HCT116 (cell line): ENCODE measurements around the gene AFDN. TPM values are rescaled to one million over a fixed set of nuclear protein-coding genes. Genes with fewer than 3 reads are reported as not detected.

ENCODE experiments used
- ATAC-seq: fragments of 200-7000 bp; cut with Tn5 transposase; 2 replicates; pipeline ENCODE4 v1.9.1; 2020; ENCODE audit warnings: mild to moderate bottlenecking, moderate library complexity
- BruUV-seq: library from RNA; stranded (reverse); fragments of 400-500 nt; replicated peaks from 2 replicates; lab custom pipeline; 2021; lab: Mats Ljungman, UMichigan
- CTCF ChIA-PET: fragments of 300-600 bp; sonication (Branson Sonifier 250); formaldehyde crosslinking; loops from one replicate; lab custom pipeline; 2021; ENCODE audit warnings: antibody characterized with exemption; lab: Charles Lee
- POLR2A ChIA-PET: fragments of 300-600, 350-600 bp; sonication (Branson Sonifier 250); formaldehyde crosslinking; loops from one replicate; lab custom pipeline; 2021; ENCODE audit warnings: antibody characterized with exemption; lab: Charles Lee
- RAD21 ChIA-PET, 2 experiments: fragments of 300-600 bp; sonication (Branson Sonifier 250); formaldehyde crosslinking; loops; one replicate each; lab custom pipeline; 2023; ENCODE audit warnings: low total read pairs in 2 of 2; ENCODE audit not compliant: uncharacterized antibody in 2 of 2, unreplicated experiment in 2 of 2, low non-redundant PET in 1 of 2; lab: Charles Lee
- DNase-seq: peaks from one replicate; pipeline ENCODE4 v3.0.0-alpha.2; 2010; ENCODE audit warnings: low read depth, low spot score
- H2AFZ ChIP-seq: fragments of 200-600 bp; shearing (Covaris generic), sonication (generic); 2 replicates; pipeline ENCODE4 v1.6.1; 2017; ENCODE audit warnings: low read depth, mixed run types, mixed read lengths, antibody characterized with exemption, low read length; ENCODE audit not compliant: poor library complexity, severe bottlenecking
- H3K27ac ChIP-seq: 2 replicates; pipeline ENCODE4 v1.5.1; 2012; ENCODE audit warnings: low read depth, low read length
- H3K27me3 ChIP-seq: fragments of 200-600 bp; sonication (generic); 2 replicates; pipeline ENCODE4 v1.6.1; 2016; ENCODE audit warnings: mixed run types, low read length, mixed read lengths; ENCODE audit not compliant: insufficient read depth
- H3K36me3 ChIP-seq, 2 experiments: fragments of 200-500 bp in 1 of 2; fragments of 200-600 bp in 1 of 2; sonication (Bioruptor generic) in 1 of 2; sonication (generic) in 1 of 2; 2 replicates each; pipeline versions ENCODE4 v1.5.1 to v1.6.1; 2014 to 2016; ENCODE audit warnings: low read length in 2 of 2, inconsistent platforms in 1 of 2, mixed read lengths in 1 of 2, mixed run types in 1 of 2; ENCODE audit not compliant: insufficient read depth in 2 of 2, control insufficient read depth in 1 of 2
- H3K4me1 ChIP-seq, 2 experiments: fragments of 200-600 bp in 1 of 2; sonication (generic) in 1 of 2; 2 replicates each; pipeline versions ENCODE4 v1.5.1 to v1.6.1; 2012 to 2017; ENCODE audit warnings: low read length in 2 of 2, inconsistent platforms in 1 of 2, mild to moderate bottlenecking in 1 of 2, mixed read lengths in 1 of 2, mixed run types in 1 of 2, moderate library complexity in 1 of 2; ENCODE audit not compliant: insufficient read depth in 2 of 2, control insufficient read depth in 1 of 2
- H3K4me2 ChIP-seq: fragments of 200-600 bp; sonication (generic); 2 replicates; pipeline ENCODE4 v1.6.1; 2017; ENCODE audit warnings: mixed run types, low read length, mixed read lengths
- H3K4me3 ChIP-seq, 2 experiments: fragments of 200-600 bp in 1 of 2; sonication (generic) in 1 of 2; replicated peaks in 1 of 2; 2 replicates each; pipeline ENCODE4 v1.5.1; 2011 to 2016; ENCODE audit warnings: low read length in 2 of 2, control low read depth in 1 of 2, low read depth in 1 of 2, mild to moderate bottlenecking in 1 of 2, mixed read lengths in 1 of 2, mixed run types in 1 of 2
- H3K79me2 ChIP-seq: fragments of 200-600 bp; sonication (generic); 2 replicates; pipeline ENCODE4 v1.6.1; 2017; ENCODE audit warnings: mild to moderate bottlenecking, mixed run types, low read length, moderate library complexity, mixed read lengths; ENCODE audit not compliant: insufficient read depth
- H3K9ac ChIP-seq: fragments of 200-600 bp; sonication (generic); 2 replicates; pipeline ENCODE4 v1.6.1; 2016; ENCODE audit warnings: low read length, mixed read lengths
- H3K9me2 ChIP-seq: fragments of 200-600 bp; sonication (generic), shearing (Covaris generic); 2 replicates; pipeline ENCODE4 v1.6.1; 2017; ENCODE audit warnings: mixed run types, mild to moderate bottlenecking, moderate library complexity; ENCODE audit not compliant: insufficient read depth
- H3K9me3 ChIP-seq, 2 experiments: fragments of 200-500 bp in 1 of 2; fragments of 200-600 bp in 1 of 2; sonication (Bioruptor generic) in 1 of 2; sonication (generic) in 1 of 2; 2 replicates each; pipeline ENCODE4 v1.6.1; 2014 to 2017; ENCODE audit warnings: low read length in 2 of 2, mixed read lengths in 2 of 2, inconsistent platforms in 1 of 2, low read depth in 1 of 2, mild to moderate bottlenecking in 1 of 2, mixed run types in 1 of 2, moderate library complexity in 1 of 2; ENCODE audit not compliant: control insufficient read depth in 1 of 2, insufficient read depth in 1 of 2
- H4K20me1 ChIP-seq: fragments of 200-600 bp; sonication (generic), shearing (Covaris generic); 2 replicates; pipeline ENCODE4 v1.6.1; 2017; ENCODE audit warnings: mixed run types, mild to moderate bottlenecking, moderate library complexity; ENCODE audit not compliant: insufficient read depth
- CEBPB ChIP-seq: IDR thresholded peaks from 2 replicates; pipeline ENCODE4 v1.6.1; 2012; ENCODE audit warnings: low read depth
- EGR1 ChIP-seq: IDR thresholded peaks from 2 replicates; pipeline ENCODE4 v1.6.1; 2012; ENCODE audit warnings: low read depth
- ELF1 ChIP-seq: IDR thresholded peaks from 2 replicates; pipeline ENCODE4 v1.6.1; 2012; ENCODE audit warnings: low read depth, borderline replicate concordance
- EZH2 ChIP-seq: fragments of 200-600 bp; sonication (generic); IDR thresholded peaks from 2 replicates; pipeline ENCODE4 v1.6.1; 2017; ENCODE audit warnings: antibody characterized with exemption, mixed run types
- EZH2phosphoT487 ChIP-seq: fragments of 200-600 bp; IDR thresholded peaks from 2 replicates; pipeline ENCODE4 v1.6.1; 2018; ENCODE audit warnings: antibody characterized with exemption, borderline replicate concordance
- FOSL1 ChIP-seq: IDR thresholded peaks from 2 replicates; pipeline ENCODE4 v1.6.1; 2012; ENCODE audit warnings: low read depth
- POLR2A ChIP-seq: IDR thresholded peaks from 2 replicates; pipeline ENCODE4 v1.7.0; 2011; ENCODE audit warnings: borderline replicate concordance; ENCODE audit not compliant: insufficient read depth, insufficient read length; ENCODE audit errors: extremely low read depth
- POLR2AphosphoS5 ChIP-seq: IDR thresholded peaks from 2 replicates; pipeline ENCODE4 v1.6.1; 2011; ENCODE audit warnings: mild to moderate bottlenecking, low read depth, low read length, moderate library complexity
- REST ChIP-seq: IDR thresholded peaks from 2 replicates; pipeline ENCODE4 v1.6.1; 2012; ENCODE audit warnings: low read depth
- SRF ChIP-seq: IDR thresholded peaks from 2 replicates; pipeline ENCODE4 v1.6.1; 2012; ENCODE audit warnings: low read depth
- TCF7L2 ChIP-seq: IDR thresholded peaks from 2 replicates; pipeline ENCODE4 v1.7.0; 2011; ENCODE audit warnings: borderline replicate concordance, inconsistent platforms; ENCODE audit not compliant: insufficient read depth, insufficient read length; ENCODE audit errors: extremely low read depth
- ZNF274 ChIP-seq: fragments of 200-500 bp; sonication (Bioruptor generic); IDR thresholded peaks from 2 replicates; pipeline ENCODE4 v1.6.1; 2014; ENCODE audit warnings: mild to moderate bottlenecking, low read depth, low read length, inconsistent platforms
- intact Hi-C: fragments of 100-400 bp; cut with micrococcal nuclease; formaldehyde crosslinking; loops from 2 replicates; pipeline ENCODE4 v1.10.0; 2022
- total RNA-seq: library from RNA; stranded (reverse); gene quantifications from one replicate; pipeline ENCODE4 v1.2.1, GENCODE V29; 2021; ENCODE audit not compliant: unreplicated experiment
- TF ChIP-seq, protein P1 (sequence below): IDR thresholded peaks from 2 replicates; pipeline ENCODE4 v1.6.1; 2012
- TF ChIP-seq, protein P2 (sequence below): IDR thresholded peaks from 2 replicates; pipeline ENCODE4 v1.6.1; 2012

The AFDN gene
- total RNA-seq, 1 experiment from 2014 or later, result 59.4 TPM

DNA sequence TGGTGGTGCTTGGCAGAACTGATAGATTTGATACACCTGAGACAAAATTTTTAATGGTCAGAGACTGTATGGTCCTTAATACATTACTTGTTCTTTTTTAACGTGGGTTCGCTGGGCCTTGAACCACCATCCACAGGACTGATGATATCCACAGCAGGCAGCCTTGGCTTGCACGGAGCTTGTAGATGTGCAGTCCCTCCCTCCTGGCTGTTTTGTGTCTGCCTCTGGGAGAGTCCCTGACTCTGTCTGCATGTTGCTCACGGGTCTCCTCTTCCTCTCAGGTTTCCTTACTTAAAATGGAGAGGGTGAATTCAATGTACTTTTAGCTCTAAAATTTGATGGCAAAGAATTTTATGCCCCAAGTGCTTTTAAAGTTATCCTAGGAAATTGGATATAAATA is 188.3 kb downstream of the AFDN start:
- BruUV-seq, result no TSS peak
- H3K4me3 ChIP-seq, result no peak overlapping the region
- H3K9ac ChIP-seq, result no peak overlapping the region
- no peaks in the 10 kb centered on the region for H4K20me1 ChIP-seq
- RAD21 ChIA-PET, result no interaction called here
- H3K27me3 ChIP-seq, result no peaks in the 10 kb centered on the region
- H3K79me2 ChIP-seq, result no peaks in the 10 kb centered on the region
- H3K36me3 ChIP-seq, result no peaks in the 10 kb centered on the region
- peaks cover 6 to 12% of the 10 kb centered on the region in 2 experiments; a peak in 3 of 4 replicates for H3K9me3 ChIP-seq
- ATAC-seq (no peak), DNase-seq (no peak)
- no peaks in the 10 kb centered on the region for H3K9me2 ChIP-seq
- intact Hi-C loops, result no loop called here
- no peaks in the 10 kb centered on the region for H3K4me1 ChIP-seq
- POLR2A ChIA-PET, result no interaction called here
- no peak overlapping the region for H3K27ac ChIP-seq
- H2AFZ ChIP-seq, result no peak overlapping the region
- no peak overlapping the region for H3K4me2 ChIP-seq
- no peak for TF ChIP-seq EZH2
- no peak for TF ChIP-seq SRF
- TF ChIP-seq, protein P1, sequence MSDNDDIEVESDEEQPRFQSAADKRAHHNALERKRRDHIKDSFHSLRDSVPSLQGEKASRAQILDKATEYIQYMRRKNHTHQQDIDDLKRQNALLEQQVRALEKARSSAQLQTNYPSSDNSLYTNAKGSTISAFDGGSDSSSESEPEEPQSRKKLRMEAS, result no peak
- no peak for TF ChIP-seq CEBPB
- CTCF ChIA-PET, result no interaction called here

- no peak overlapping the region for H3K4me2 ChIP-seq
- no peak overlapping the region for H3K4me3 ChIP-seq
- no peak overlapping the region for H3K27ac ChIP-seq
- no peak for ATAC-seq
- H3K4me1 ChIP-seq, result no peaks in the 10 kb centered on the region
- no peak overlapping the region for H3K9ac ChIP-seq
- no peaks in the 10 kb centered on the region for H3K9me2 ChIP-seq
- RAD21 ChIA-PET, result no interaction called here
- DNase-seq, result no peak
- no peak for TF ChIP-seq ZNF274
- no peak for TF ChIP-seq POLR2A
- TF ChIP-seq EZH2, result no peak
- TF ChIP-seq, protein P2, sequence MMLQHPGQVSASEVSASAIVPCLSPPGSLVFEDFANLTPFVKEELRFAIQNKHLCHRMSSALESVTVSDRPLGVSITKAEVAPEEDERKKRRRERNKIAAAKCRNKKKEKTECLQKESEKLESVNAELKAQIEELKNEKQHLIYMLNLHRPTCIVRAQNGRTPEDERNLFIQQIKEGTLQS, result no peak
- TF ChIP-seq EZH2phosphoT487, result no peak
- TF ChIP-seq, protein P1, result no peak
- TF ChIP-seq POLR2AphosphoS5, result no peak
- TF ChIP-seq FOSL1, result no peak
- no peak for TF ChIP-seq EGR1
- TF ChIP-seq TCF7L2, result no peak
- TF ChIP-seq ELF1, result no peak
- TF ChIP-seq REST, result no peak
- TF ChIP-seq, all 23 proteins: peak for 0
- no peaks in the 10 kb centered on the region for H3K36me3 ChIP-seq
- BruUV-seq, result no TSS peak
- H4K20me1 ChIP-seq, result no peaks in the 10 kb centered on the region
- no peaks in the 10 kb centered on the region for H3K27me3 ChIP-seq
- CTCF ChIA-PET, result no interaction called here
- no peaks in the 10 kb centered on the region for H3K79me2 ChIP-seq
- intact Hi-C loops, result no loop called here
- no peak overlapping the region for H2AFZ ChIP-seq
- peaks cover 6 to 12% of the 10 kb centered on the region in 2 experiments; a peak in 3 of 4 replicates for H3K9me3 ChIP-seq
- POLR2A ChIA-PET, result no interaction called here
These were observed 188.9 kb downstream of the AFDN start for GRCh38 chr6:168015482-168016175.
